Stimulated activated CD8-positive, alpha-beta memory T cell treated with anti-CD3 and anti-CD28 coated beads, Interleukin-12 subunit alpha, Interleukin-12 subunit beta, amount 100 ng/mL, for 24 hours (primary cell): ENCODE data around the gene PI4KB.
"Not testable (repeated sequence)": the region's sequence is repeated elsewhere in the genome, so short reads cannot be mapped to it uniquely, and the experiment has no call there.

Experiments
- DNase-seq: peaks from one replicate; pipeline ENCODE4 v3.0.0-alpha.2; 2020; ENCODE audit errors: extremely low read depth

PI4KB gene

DNA sequence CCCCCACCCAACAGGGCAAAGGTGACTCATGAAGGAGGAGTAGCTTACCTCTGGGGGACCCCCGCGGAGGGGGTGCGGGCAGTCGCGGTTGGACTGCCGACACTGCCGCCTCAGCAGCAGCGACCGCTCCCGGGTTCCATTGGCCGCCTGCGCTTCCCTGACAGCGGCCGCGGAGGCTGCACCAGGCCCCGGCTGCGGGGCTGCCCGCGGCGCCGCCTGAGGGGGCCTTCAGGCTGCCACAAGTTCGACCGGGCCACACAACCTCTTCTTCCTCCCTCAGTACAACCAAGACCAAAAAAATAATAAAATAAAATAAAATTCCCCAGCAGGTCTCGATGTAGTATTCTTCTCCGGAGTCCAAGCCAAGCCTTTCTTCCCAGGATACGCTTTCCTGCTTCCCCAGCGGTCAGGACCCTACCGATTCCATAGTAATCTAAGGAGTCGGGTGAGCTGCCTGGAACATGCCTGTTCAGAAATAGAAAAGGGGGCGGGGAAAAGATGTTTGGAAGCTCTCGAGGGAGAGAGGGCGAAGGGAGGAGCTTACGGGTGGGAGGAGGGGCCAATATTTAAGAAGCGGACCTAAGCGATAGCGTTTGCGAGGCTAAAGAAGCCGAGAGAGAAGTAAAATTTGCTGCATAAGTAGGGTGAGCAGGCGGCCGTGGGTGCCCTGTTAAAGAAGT is at the start of gene PI4KB:
PI4KB (minus strand) TSS at position 194 of the 680 bp plus-strand sequence. CDS start 10,935 bp downstream, outside the sequence.
- DNase-seq: peak; percentile 61

DNA sequence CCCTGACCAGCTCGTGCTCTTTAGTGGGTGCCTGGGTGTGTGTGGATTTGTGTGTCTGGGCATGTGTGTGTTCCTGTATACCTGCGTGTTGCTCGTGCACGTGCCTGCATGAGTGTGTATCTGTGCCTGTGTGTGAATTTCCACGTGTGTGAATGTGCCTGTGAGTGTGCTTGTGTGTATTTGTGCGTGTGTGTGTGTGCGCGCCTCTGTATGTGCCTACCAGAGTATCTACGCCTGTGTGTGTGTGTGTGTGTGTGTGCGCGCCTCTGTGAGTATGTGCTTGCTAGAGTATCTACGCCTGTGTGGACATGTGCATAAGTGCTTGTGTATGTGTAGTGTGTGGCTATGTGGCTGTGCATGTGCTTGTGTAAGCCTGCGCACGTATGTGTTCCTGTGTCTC is 46.0 kb upstream of the PI4KB start:
- DNase-seq: no peak

DNA sequence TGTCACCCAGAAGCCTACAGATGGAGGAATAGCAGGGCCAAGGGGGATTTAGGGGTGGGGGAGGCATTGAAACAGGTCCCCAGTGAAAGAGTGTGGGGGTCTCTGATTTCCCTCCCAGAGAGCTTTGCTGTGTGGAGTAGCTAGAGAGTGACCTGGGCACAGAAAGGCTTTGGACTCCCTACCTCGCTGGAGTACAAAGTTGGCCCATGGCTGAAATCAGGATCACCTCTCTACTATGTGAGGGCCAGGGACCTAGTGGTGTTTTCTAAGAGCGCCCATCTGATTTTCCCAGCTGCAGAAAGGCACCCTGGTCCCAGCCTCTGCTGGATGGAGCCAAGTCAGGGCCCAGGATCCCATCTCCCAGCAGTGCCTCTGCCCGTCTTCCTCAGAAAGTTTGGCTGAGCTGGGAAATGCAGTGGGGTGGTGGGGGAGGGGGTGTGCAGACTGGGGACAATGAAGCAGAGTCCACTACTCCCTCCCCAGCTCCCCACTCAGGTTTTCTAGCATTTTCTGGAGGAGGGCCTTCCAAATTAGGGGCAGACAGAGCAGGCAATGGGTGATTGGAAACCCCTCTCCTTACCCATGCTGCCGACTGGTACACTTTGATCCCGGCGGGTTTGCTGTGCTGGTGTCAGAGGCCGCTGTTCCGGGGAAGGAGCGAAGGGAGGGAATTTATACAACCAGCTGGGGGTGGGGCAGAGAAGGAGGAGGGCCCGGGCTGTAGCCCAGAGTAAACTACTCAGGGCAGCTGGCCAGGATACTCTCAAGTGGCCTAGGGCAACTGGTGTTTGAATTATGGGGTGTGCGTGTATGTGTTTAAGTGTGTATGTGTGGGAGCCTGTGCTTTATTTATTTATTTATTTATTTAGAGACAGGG is 45.1 kb upstream of the PI4KB start, which contains the start of gene SELENBP1:
SELENBP1 (minus strand) TSS at position 648 of the 877 bp plus-strand sequence; CDS start at position 584, 64 bp downstream.
- no peak for DNase-seq

DNA sequence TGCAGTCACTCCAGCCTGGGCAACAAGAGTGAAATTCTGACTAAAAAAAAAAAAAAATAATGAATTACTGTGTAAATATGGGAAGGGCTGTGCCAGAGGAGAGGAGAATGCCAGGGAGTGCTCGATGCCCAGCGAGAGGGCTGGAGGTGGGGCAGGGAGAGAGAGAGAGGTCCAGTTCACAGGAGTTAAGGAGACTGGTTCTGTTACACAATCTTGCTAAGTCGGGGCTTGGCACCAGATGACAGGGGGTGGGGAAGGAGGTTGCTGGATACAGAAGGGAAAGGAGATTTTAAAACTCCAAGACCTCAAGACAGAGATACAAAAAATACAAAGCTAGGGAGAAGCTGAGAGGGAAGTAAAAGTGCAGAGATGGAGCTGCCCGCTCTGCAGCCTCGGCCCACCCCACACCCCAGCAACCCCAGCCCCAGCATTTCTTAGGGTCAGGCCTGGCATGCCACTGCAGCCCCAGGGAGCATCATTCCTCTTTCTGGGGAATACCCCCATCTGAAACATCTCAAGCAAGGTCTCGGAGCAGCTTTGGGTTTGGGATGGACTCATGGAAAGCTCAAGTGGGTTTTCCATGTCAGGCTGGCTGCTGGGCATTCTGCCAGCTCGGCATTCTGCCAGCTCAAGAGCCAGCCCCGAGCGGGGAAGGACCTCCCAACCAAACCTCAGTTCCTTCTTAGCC is 44.3 kb upstream of the PI4KB start:
- no peak for DNase-seq

GRCh38 chr1:151370211-151370911 is 43.1 kb upstream of the PI4KB start:
- DNase-seq: no peak

GRCh38 chr1:151369621-151370048 is 42.4 kb upstream of the PI4KB start:
- no peak for DNase-seq

DNA sequence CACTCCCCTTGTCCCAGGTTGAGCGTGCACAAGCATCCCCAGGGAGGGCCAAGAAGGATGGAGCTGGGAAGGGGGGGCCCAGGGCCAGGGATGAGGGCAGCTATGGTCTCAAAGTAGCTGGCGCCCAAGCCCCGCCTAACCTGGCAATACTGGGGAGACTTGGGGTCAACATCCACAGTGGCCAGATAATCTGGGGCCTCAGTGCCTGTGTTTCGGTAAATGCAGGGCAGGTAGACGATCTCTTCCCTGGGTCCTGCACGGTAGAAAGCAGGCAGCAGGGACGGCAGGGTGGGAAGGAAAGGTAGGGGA is 42.0 kb upstream of the PI4KB start:
- DNase-seq: no peak

DNA sequence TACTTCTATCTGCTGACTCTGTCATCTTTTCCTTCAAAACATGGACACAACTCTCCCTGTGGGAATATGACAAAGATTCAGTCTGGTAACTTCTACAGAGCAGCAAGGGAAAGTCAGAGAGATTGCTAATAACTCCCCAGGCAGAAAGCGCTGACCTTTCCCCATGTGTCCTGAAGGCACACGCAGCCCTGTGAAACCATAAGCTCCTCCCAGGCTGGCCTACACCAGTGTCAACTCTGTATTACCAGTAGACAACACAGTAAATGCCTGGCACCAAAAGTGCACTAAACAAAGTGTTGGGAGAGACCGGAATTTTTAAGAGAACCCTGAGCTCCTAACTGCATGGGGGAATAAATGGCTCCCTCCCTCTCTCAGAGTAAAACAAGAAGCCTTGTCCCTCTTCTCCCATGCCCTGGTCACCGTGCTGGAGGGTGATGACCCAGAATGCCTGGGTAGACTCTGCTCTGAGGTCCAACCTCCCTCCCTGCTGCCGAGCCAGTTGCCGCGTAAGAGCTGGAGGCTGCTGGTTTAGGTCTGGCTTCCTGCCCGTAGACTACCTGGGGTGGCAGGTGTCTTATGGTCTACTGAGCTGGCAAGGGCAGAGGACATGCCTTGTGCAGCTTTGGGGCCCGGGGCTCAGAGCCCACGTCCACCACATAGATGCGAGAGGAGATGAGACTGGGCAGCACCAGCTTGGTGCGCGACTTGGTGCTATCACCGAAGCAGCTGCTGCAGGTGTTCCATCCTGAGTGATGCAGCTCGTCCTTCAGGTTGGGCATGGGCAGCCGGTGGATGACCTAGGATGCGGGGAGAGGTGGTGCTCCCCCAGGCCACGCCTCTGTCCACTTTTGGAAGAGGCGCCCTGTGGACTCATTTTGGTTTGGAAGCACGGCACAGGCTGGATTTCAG is 41.4 kb upstream of the PI4KB start:
- DNase-seq: no peak

GRCh38 chr1:151367658-151368392 is 40.6 kb upstream of the PI4KB start:
- DNase-seq: no peak

DNA sequence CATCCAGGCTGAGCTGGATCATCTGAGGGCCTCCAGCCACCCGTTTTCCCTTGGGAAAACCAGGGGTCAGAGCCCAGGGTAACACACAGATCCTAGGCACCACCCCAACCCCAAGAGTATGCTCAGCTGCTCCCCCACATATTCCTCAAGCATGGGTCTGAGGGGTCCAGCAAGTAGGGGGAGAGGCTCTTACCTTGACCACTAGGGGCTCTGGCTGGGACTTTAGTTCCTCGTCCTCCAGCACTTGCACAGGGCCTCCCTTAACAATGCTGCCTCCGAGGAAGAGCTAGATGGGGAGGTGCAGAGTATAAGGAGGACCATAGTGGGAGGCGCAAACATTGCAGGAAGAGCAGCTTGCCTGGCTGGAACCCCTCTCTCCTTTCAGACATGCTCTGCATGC is 37.8 kb upstream of the PI4KB start:
- no peak for DNase-seq

DNA sequence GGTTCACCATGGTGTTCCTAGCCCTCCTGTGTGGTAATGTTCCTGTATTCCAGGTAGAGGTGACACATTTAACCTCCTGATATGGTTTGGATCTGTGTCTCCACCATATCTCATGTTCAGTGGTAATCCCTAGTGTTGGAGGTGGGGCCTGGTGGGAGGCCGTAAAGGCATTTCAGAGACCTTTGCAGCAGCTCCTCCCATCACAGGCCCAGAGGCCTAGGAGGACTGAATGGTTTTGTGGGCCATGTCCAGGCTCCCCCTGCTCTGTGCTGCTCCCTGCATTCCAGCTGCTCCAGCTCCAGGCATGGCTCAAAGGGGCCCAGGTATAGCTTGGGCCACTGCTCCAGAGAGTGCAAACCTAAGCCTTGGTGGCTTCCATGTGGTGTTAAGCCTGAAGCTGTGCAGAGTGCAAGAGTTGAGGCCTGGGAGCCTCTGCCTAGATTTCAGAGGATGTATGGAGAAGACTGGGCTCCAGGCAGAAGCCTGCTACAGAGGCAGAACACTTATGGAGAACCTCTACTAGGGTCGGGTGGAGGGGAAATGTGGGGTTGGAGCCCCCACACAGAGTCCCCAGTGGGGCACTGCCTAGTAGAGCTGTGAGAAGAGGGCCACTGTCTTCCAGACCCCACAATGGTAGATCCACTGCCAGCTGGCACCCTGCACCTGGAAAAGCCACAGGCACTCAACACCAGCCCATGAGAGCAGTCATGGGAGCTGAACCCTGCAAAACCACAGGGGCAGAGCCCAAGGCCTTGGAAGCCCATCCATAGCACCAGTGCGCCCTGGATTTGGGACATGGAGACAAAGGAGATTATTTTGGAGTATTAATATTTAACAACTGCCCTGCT is 35.3 kb upstream of the PI4KB start:
- no peak for DNase-seq

DNA sequence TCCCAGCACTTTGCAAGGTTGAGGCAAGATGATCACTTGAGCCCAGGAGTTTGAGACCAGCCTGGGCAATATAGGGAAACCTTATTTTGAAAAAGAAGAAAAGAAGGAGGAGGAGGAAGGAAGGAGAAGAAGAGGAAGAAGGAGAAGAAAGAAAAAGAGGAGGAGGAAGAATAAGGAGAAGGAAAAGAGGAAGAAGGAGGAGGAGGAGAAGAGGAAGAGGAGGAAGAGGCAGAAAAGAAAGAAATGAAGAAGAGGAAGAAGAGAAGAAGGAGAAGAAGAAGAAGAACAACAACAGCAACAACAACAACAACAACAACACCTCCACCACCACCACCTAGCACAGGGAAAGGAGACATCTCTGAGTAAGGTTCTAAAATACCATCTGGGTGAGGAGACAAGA is 34.7 kb upstream of the PI4KB start:
- no peak for DNase-seq

DNA sequence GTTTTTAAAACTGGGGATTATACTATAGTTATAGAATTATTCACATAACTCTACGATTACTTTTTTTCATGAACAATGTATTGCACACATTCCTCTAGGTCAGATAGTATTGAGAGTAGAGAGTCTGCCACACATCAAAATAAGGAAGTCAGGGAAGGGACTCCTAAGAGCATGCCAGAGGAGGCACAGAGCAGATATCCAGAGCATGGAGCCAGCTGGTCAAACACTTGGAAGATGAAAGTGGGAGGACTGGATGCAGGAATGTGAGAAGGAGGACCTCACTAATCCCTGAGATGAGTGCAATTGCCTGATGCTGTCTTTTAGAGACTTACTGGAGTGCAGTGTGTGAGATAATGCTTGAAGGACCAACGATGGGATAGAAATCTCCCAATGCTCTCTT is 29.5 kb upstream of the PI4KB start:
- DNase-seq: no peak

- no peak for DNase-seq
Observed at GRCh38 chr1:151352021-151352718, 25.0 kb upstream of the PI4KB start.

DNA sequence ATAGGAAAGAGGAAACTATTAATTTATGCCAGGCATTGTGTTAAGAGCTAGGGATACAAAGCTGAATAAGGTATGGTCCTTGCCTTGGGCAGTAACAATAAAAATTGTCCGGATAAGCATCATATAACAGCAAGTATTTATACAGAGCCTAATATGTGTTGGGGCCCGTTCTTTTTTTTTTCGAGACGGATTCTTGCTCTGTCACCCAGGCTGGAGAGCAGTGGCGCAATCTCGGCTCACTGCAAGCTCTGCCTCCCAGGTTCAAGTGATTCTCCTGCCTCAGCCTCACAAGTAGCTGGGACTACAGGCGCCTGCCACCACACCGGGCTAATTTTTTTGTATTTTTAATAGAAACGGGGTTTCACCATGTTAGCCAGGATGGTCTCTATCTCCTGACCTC is 23.1 kb upstream of the PI4KB start:
- not testable (repeated sequence) for DNase-seq

- no peak for DNase-seq
Observed at GRCh38 chr1:151347523-151348246, 20.5 kb upstream of the PI4KB start.

- DNase-seq: peak; percentile 77
Observed at GRCh38 chr1:151346769-151347522, 19.7 kb upstream of the PI4KB start, which contains the start of gene RFX5. TSS of gene RFX5 (minus strand) at chr1:151347252. CDS start at chr1:151346320, 932 bp downstream.
